ENCODE data around the gene PRPH2. TPM values are rescaled to one million over a fixed set of nuclear protein-coding genes. Genes with fewer than 3 reads are reported as not detected.
"Not testable (repeated sequence)": the region's sequence is repeated elsewhere in the genome, so short reads cannot be mapped to it uniquely, and the experiment has no call there.

PRPH2 gene
- polyA plus RNA-seq, 1 of the 3 experiments (the other 2 are of a cell fraction): not detected

- H3K4me3 ChIP-seq (ENCODE audit: low read depth in 2 of 2, low read length in 1 of 2); H3K79me2 ChIP-seq (ENCODE audit: insufficient read depth); H3K27me3 ChIP-seq (ENCODE audit: insufficient read depth); H3F3A ChIP-seq (replicated peaks; ENCODE audit: insufficient read depth); H3K9me2 ChIP-seq; DNase-seq; H3K4me1 ChIP-seq (ENCODE audit: control insufficient read depth in 1 of 2, insufficient read depth in 2 of 2, low read depth in 1 of 2, low read length in 1 of 2); H3K9me3 ChIP-seq; H3K4me2 ChIP-seq; H3K27ac ChIP-seq (ENCODE audit: low read depth in 2 of 2, low read length in 1 of 2); H3K9ac ChIP-seq; H4K20me1 ChIP-seq (ENCODE audit: insufficient read depth); POLR2A ChIA-PET; H2AFZ ChIP-seq (ENCODE audit: low read depth): not testable (repeated sequence)
- H3K36me3 ChIP-seq (replicated peaks in 1 of 2; ENCODE audit: control insufficient read depth in 1 of 2, insufficient read depth in 2 of 2, low read length in 1 of 2): peaks cover 70 to 81% of the 10 kb centered on the region in 2 experiments
- CTCF ChIA-PET: interaction anchor here (0.7 to 2.4 kb wide), 2 partner anchors 11 to 51 kb away, joined by 3 to 11 read pairs; no protein-coding TSS in a partner anchor
- 83% methylated on average over 6 of the region's 6 CpGs for WGBS (ENCODE audit: low lambda C conversion rate)
Measured at GRCh38 chr6:42674368-42674767, 48.0 kb downstream of the PRPH2 start.

DNA sequence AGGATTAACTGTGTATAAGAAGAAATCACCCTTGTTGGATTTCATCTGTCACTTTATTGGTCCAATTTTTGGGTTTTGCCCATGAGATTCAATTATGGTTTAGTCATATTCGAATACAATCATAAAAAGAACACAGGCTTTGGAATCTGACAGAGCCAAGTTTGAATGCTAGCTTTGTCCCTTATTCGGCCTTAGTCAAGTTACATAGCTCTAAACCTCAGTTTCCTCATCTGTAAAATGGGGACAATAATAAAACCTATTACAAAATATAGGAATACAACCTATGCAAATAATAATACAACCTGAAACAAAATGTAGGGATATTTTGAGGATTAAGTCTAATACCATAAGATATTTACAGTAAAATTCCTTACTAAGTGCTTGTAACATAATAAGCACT is 57.7 kb downstream of the PRPH2 start:
- Histone ChIP-seq H3K4me2 (no peak overlapping the region), H3K9ac (no peak overlapping the region), H3K79me2 (ENCODE audit: insufficient read depth) (no peaks in the 10 kb centered on the region), H3K4me1 (ENCODE audit: control insufficient read depth in 1 of 2, insufficient read depth in 2 of 2, low read depth in 1 of 2, low read length in 1 of 2) (no peaks in the 10 kb centered on the region), H3K9me3 (no peaks in the 10 kb centered on the region), H3K27ac (ENCODE audit: low read depth in 2 of 2, low read length in 1 of 2) (no peak overlapping the region), H3K36me3 (replicated peaks in 1 of 2; ENCODE audit: control insufficient read depth in 1 of 2, insufficient read depth in 2 of 2, low read length in 1 of 2) (peaks cover 60 to 71% of the 10 kb centered on the region in 2 experiments), H3F3A (replicated peaks; ENCODE audit: insufficient read depth) (peaks cover 9% of the 10 kb centered on the region), H3K9me2 (no peaks in the 10 kb centered on the region), H3K4me3 (ENCODE audit: low read depth in 2 of 2, low read length in 1 of 2) (no peak overlapping the region), H3K27me3 (ENCODE audit: insufficient read depth) (no peaks in the 10 kb centered on the region), H2AFZ (ENCODE audit: low read depth) (no peak overlapping the region), H4K20me1 (ENCODE audit: insufficient read depth) (no peaks in the 10 kb centered on the region)
- CTCF ChIA-PET: interaction anchor here (0.8 to 6.0 kb wide), 3 partner anchors 30 to 213 kb away, joined by 3 to 68 read pairs (median 58); partner anchors contain the start of gene RPL7L1
- POLR2A ChIA-PET: no interaction called here
- WGBS (ENCODE audit: low lambda C conversion rate): 89% methylated on average over 2 of the region's 2 CpGs
- TF ChIP-seq SMC3 (IDR thresholded peaks at IDR 0.05; ENCODE audit: low read depth, low read length) (no peak), FOXJ3 (CRISPR knock-in tag; IDR thresholded peaks at IDR 0.05) (no peak), IRF3 (IDR thresholded peaks at IDR 0.05; ENCODE audit: low read depth, low read length) (no peak), USF1 (IDR thresholded peaks at IDR 0.05; ENCODE audit: borderline replicate concordance, low read depth) (no peak), TEAD4 (IDR thresholded peaks at IDR 0.05; ENCODE audit: borderline replicate concordance, insufficient read depth) (no peak), NRF1 (IDR thresholded peaks at IDR 0.05; ENCODE audit: low read depth, low read length) (no peak), CHD2 (IDR thresholded peaks at IDR 0.05; ENCODE audit: low read length, partially characterized antibody) (no peak), FOXM1 (IDR thresholded peaks at IDR 0.05; ENCODE audit: low read depth) (no peak), GABPA (IDR thresholded peaks at IDR 0.05; ENCODE audit: low read depth) (no peak), TCF12 (IDR thresholded peaks at IDR 0.05) (no peak), POLR2AphosphoS5 (IDR thresholded peaks at IDR 0.05; ENCODE audit: low read depth, low read length) (no peak), RFX5 (IDR thresholded peaks at IDR 0.05; ENCODE audit: low read length) (no peak), GATA2 (CRISPR knock-in tag; IDR thresholded peaks at IDR 0.05) (no peak)
- TF ChIP-seq, protein P1, sequence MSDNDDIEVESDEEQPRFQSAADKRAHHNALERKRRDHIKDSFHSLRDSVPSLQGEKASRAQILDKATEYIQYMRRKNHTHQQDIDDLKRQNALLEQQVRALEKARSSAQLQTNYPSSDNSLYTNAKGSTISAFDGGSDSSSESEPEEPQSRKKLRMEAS (IDR thresholded peaks at IDR 0.05; ENCODE audit: low read depth): no peak
- TF ChIP-seq, protein P2, sequence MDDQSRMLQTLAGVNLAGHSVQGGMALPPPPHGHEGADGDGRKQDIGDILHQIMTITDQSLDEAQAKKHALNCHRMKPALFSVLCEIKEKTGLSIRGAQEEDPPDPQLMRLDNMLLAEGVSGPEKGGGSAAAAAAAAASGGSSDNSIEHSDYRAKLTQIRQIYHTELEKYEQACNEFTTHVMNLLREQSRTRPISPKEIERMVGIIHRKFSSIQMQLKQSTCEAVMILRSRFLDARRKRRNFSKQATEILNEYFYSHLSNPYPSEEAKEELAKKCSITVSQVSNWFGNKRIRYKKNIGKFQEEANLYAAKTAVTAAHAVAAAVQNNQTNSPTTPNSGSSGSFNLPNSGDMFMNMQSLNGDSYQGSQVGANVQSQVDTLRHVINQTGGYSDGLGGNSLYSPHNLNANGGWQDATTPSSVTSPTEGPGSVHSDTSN (IDR thresholded peaks at IDR 0.05): no peak
- DNase-seq: no peak

Measured in SK-N-SH (cell line).